Myocyte (in vitro differentiated cells): ENCODE results near the gene ELK4. TPM values are rescaled to one million over a fixed set of nuclear protein-coding genes. Genes with fewer than 3 reads are reported as not detected.

ENCODE experiments used
- DNase-seq: peaks from one replicate; pipeline ENCODE4 v3.0.0-alpha.2; 2012; ENCODE audit warnings: low read depth
- total RNA-seq: library from RNA; depleted of rRNA; stranded (reverse); fragments of >200 nt; gene quantifications from 2 replicates; pipeline ENCODE4 v1.2.3, GENCODE V29; 2014

The ELK4 gene
- total RNA-seq, 1 donor from 2014 or later = 19.0 TPM

DNA sequence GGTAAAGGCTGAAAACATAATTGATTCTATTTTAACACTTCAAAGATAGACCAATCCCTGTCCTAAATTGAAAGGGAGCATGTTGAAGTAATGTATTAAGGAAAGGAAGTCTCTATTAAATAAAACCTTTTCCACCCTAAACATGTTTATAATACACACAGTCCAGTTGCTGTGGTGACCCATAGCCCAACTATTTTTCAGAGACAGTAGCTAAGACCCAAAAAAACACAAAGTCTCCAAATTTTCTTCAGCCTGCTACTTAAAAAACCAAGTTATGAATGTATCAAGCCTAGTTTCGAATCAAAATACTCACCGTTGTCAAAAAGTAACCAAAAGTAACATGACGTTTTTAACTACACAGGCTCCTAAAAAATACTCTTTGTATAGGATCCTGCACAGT lies 1.6 kb downstream of the ELK4 start:
- DNase-seq = peak; percentile 16

DNA sequence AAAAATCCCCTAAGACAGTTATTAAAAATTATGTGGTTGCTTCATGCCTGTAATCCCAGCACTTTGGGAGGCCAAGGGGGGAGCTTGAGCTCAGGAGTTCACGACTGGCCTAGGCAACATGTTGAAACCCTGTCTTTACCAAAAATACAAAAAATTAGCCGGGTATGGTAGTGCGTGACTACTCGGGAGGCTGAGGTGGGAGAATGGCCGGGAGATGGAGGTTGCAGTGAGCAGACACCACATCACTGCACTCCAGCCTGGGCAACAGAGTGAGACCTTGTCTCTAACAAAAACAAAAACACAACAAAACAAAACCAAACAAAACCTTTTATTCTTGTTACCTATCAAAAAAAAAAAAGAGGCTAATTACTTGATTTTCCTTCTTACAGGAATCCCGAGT lies 2.1 kb downstream of the ELK4 start:
- DNase-seq = no peak

DNA sequence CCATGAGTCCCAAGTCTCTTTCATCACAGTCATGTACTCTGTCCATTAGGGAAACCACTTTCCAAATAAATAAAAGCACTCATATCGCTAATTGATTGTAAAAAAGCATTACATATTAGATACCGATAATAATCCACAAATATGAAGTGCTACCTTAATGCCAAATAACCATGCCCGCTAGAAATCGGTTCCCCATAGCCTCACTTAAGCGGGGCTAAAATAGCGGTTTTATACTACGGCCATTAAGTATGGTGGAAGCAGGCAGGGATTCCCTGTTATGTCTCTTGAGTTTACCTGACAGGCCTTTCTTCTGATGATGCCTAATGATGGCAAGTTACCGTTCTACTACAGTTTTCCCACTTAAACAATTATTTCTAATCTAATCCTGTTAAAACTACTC lies 3.9 kb downstream of the ELK4 start:
- DNase-seq = no peak

DNA sequence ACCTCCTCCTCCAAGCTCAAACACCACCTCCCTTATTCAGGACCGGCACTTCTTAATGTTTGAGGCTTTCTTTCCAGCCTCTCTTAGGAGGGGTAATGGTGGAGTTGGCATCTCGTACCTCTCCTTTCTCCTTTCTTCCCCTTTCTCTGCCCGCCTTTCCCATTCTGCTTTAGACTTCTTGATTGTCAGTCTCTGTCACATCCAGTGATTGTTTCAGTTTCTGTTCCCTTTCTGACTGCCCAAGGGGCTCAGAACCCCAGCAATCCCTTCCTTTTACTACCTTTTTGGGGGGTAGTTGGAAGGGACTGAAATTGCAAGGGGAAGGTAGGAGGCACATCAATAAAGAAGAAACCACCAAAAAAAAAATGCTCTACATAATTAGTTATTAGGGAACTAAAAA lies 5.6 kb downstream of the ELK4 start:
- no peak for DNase-seq

DNA sequence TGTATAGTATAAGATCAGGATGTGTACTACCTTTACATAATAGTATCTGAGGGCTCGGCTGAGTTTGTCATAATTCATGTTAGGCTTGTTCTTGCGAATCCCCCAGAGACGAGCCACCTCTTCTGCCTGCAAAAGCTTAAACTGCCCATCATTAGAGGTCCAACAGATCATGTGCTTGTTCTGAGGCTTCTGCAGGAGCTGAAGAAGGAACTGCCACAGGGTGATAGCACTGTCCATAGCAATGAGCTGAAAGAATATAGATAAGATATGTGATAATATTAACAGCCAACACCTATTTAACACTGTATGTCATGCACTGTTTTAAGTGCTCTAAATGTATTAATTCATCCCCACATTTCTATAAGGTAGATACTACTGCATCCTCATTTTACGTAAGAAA lies 8.2 kb downstream of the ELK4 start:
- DNase-seq = no peak

DNA sequence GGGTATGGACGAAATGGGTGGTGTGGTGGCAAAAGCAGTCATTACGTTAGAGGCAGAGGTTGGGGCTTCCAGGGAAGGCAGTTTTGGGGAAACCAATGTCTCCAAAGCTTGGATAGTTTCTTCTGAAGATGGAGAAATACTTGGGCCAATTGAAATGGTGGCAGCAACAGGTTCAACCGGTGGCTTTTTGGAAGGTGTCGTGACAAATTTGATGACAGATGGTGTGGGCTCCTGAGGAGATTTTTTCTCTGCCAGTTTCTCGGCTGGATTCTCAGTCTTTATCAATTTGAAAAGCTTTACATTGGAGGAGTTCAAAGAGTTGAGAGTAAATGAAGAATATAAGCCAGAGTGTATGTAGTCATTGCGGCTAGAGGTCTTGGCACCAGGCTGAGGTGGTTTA lies 11.5 kb downstream of the ELK4 start:
- DNase-seq = no peak

DNA sequence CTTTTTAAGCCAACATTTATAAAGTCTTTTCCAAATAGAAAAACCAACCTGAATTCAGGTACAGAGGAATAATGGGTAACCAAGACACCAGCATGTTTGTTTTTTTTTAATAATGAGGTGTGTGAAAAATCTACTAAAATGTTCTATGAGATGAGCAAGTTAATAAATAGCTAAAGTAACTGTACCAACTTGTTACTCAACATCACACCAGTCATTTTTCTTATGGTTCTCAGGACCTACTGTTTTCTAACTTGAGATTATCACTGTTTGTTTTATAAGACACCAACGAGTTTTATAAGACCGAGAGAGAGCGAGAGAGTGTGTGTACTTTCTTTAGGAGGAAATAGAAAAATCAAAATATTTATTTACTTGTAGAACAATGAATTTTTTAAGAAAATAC lies 12.4 kb downstream of the ELK4 start:
- DNase-seq = no peak

DNA sequence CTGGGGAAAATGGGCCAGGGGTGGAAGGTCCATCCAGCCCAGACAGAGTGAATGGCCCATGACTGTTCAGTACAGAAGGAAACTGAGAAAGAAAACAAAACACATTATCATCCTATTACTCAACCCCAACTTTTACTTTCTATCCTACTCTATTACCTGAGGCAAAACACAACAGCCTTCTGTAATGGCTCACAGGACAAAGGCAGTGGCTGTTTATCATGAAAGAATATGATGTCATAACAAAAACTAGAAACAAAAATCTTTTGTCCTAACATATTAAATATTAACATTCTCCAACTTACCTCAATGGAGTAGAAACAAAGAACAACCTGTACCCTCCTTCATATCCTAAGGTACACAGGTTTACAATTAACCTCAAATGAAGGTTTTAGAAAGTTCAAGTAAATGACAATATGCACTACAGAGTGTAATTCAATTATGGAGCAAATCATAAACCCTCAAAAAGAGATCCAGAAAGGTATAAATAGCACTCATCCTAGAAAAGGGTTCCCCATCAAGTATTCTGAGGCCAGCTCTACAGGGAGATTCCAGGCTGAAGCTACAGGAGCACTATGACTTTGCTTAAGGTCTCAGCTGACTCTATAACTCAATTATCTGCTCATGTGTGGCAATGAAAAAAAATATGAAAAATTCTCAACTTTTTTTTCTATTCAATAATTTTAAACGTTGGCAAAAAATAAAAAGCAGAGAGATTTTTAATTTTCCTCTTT lies 15.1 kb downstream of the ELK4 start:
- DNase-seq = no peak

DNA sequence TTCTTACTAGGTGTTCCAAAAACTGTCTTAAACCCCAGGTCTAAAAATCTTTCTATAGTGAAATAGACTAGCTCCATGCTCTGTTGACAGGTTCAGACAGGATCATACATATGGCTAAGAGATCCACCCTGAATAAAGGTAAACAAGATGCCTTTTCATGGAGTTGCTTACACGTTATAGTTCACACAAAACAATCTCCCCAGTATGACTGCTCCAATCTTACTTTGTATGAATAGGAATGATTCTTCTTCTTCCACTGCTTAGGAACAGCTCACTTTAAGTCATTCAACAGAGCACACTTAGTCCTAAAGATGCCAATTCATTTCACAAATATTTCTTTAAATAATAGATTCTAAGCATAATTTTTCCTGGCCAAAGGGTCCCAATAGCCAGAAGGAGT lies 16.0 kb downstream of the ELK4 start:
- no peak for DNase-seq

DNA sequence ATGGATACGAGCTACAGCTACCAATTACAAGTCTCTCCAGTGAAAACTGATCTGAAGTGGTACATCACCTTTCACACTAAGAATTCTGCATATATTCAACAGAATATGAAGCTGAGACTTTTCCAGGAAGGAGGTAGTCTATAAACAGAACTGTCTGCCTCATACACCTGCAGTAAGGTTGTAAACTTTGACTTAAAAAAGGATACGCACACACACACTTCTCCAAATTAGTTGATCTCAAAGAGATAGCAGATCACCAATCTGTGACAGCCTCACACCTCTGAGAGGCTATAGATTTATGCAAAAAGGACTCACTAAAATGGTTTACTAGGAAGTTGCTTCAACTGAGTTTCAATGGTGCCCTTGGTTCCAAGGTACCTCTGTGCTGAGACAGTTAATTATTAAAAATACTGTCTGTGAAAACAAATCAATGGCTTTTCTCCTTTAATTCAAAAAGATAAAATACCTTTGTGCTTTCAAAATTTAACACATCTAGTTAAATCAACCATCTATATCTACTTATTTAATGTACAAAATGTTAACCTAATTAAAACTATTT lies 17.9 kb downstream of the ELK4 start:
- no peak for DNase-seq

DNA sequence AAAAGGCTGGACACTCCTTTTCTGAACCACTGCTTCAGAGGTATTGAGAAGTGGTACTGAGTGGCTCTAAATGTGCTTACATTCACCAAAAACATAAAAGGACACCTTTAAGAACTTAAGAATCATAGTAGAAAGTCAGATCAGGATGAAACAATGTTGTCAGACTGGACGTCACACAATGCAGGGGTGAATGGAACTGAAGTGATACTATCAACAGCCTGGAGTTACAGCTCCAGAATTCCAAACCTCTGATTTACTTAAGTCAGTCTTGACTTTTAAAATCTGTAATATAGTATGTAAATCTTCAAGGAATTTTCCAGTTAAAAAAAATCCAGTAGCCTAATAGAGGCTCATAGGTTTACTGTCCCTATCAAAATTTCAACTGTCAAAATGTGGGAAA lies 19.3 kb downstream of the ELK4 start:
- no peak for DNase-seq

DNA sequence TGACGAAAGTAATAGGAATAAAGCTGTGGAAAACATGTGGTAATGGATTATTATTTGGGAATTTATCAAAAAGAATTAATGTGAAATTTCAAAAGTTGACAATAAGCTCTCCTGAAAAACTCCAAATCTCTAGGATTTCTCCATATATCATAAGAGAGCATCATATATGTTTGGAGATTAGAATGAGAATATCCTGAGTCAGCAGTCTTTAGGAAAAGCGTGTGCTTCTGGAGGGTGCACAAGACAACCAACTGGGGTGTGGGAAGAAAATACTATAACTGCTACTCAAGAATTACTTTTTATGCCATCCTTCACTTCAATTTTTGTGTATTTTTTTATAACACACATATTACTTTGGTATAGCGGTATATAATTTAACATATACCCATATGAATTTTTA lies 19.7 kb downstream of the ELK4 start:
- DNase-seq = no peak

DNA sequence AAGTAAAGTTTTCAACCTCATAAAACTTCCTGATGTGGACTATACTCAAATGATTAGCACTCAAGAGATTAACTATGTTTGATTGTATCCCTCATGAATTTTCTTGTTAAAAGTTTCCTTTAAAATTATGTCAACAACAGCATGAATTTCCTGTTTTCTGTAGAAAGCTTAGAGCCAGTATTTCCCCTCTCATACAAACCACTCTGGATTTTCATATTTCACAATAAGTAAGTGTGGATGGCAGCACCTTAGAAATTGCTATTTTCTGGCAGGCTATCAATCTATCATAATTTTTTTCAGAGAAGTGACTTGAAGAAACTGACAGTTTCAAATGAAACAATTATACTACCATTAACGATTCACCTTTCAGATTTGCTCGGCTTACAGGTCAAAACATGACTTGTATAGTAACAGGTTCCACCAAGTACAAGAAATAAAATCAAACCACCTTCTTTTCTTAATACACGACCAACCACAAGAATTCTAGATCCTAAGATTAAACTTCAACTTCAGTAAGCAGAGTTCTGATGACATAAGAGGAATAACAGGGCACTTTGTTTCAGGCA lies 20.8 kb downstream of the ELK4 start:
- DNase-seq = no peak

DNA sequence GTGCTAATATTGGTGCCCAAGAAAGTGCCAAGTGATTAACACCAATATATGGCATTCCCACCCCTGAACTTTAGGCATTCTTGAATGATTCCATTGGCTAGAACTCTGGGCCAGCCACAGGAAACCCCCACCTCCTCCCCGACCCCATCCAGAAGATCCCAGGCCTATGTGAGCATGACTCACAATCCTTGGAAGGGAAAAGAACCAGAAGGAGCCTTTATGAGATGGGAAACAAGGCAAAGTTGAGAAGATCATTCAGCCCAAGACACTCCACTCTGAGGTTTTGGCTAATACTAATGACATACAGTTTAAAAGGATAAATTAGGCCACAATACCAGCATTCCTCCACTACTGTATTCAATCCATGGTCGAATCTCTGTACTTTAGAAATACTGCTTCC lies 21.8 kb downstream of the ELK4 start:
- peak; percentile 19 for DNase-seq

DNA sequence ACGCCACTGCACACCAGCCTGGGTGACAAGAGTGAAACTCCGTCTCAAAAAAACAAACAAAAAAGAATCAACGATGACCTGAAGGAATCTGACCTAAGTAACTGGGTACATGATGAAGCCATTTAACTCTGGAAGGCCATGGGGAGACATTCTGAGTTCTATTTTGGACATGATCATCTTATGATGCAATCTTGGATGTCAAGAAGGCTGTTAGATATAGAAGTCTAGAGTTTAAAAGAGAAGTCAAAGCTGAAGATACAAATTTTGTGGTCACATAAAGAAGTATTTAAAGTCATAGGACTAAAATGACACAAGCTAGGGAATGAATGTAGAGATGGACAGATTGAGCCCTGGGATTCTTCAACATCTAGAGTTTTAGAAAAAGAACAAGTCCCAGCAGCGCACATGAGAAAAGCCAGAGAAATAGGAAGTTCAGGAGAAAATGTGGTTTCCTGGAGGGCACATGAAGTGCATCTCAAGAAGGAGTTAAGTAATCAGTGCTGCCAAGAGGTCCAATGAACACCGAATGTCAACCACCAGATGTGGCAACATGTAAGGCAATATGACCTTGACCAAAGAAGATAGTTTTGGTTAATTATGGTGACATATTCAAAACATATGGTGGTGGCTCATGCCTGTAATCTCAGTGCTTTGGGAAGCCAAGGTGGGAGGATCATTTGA lies 26.8 kb downstream of the ELK4 start:
- DNase-seq = no peak

DNA sequence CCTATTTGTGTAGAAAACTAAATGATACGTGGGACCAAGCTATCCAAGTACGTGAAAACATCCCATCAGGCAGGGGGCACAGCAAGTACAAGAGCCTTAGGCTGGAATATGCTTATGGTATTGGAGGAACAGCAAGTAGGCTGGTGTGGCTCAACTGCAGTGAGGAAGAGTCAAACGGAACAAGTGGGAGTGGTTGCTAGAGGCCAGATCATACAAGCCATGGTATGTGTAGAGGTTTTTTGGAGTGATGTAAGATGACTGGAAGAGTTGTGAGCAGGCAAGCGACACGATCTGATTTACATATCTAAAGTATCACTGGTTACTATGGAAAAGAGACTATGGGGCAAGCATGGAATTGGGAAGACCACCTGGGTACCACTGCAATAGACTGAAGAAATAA lies 27.8 kb downstream of the ELK4 start:
- no peak for DNase-seq

DNA sequence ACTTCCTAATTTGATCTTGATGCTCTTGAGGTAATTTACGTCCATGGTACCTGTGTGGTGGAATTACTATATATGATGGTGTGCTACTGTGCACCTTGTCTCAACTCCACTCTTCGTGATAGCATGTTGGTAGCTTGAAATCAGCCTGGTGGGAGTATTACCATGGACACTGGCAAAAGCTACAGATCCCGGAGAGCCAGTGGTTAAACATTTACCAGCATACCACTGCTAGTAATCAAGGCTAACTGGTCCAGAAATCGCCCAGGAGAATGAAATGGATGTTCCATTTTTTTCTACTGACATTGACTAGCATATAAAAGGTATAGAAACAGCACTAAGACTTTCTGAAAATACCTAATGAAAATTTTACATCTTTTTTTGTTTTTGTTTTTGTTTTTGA lies 30.6 kb downstream of the ELK4 start:
- no peak for DNase-seq

DNA sequence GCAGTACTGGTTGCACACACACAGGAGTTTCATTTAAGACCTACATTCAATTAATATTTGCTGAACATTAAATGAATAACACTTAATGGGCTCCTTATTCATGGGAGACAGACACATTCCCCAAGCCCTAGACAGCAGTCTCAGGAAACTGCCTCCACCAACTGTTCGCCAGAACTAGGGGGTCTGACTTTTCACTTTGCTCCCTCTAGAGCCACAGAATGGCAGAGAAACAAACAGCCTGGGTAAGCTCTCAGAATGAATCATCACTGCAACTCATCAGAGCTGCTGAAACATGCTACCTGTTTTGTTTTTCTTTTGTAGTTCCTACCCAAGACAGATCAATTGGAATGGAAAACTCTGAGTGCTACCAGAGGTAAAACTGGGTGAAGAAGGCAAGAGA lies 31.7 kb downstream of the ELK4 start:
- DNase-seq = peak; percentile 13

DNA sequence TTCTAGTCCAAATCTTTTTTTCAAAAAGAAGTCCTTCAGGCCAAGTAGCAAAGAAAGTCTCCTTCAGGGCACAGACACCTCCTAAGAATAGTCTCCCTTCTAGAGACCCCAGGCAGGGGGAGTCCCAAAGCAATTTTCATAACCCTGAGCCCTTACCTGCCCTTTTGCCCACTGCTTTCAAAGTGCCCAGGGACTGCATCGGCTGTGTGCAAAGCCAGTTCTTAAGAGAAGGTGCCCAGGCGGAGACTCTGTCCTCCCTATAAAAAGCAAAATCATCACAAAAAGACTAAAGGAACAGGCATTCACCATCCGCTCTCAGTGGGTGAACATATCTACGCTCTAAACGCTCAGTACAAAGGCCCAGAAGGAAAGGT lies 32.2 kb downstream of the ELK4 start:
- no peak for DNase-seq

DNA sequence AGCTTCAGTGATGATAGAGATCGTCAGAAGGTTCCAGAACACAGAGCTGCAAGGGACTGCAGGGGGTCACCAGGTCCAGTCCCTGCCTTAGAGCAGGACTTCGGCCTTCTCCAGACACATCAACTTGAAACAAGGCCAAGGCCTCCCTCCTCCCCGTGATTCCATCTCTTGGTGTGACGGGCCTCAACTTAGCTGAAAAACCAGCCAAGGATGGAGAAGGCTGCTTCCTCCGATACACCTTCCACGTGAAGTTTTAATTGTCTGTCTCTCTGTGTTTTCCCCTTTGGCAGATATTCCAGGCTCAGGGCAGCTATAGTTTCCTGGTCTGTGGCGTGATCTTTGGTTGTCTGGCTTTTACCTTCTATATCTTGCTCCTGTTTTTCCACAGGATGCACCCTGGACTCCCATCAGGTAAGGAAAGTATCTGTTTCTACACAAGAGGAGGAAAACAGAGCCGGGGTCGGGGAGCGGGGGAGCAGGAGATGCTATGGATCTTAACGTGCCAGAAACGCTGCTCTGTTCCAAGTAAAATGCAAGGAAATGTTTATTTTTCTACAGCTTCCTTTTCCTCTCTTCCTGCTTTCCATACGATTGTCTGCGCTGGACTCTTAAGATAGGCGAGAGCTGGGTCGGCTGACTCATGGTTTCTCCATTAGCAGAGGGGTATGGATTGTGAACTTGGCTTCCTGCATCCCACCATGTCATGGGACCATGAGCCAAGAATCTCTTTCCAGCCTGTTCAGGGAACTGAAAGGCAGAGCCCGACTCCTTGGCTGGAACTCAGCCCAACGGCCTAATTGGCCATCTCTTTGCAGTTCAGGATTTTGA lies 32.8 kb downstream of the ELK4 start:
- DNase-seq = no peak

DNA sequence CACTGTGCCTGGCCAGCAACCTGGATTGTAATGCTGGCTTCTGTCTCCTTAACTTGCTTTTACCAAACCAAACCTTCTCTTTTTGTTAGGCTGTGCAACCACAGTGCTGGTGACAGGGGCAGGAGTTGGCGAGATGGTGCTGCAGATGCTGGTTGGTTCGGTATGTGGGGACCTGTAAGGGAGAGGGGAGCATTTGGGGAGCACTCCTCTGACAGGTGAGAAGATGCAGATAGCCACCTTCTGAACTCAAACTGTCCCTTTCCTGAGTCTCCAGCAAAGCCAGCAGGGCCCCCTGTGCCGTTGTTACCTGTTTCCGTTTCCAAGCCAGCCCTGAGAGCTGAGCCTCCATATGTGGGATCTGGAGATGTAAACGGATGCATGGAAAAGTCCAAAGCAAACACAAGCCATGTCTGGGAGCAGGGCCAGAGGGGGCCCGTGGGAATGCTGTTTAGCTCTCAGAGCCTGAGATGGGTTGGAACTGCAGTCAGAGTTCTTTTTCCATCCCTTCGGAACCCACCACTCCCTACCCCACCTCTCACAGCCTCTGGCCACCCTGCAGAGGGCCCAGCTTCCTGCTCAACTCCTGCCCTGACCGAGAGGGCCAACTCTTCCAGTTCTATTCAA lies 34.0 kb downstream of the ELK4 start:
- no peak for DNase-seq
